Esophagus squamous epithelium (tissue), 4 donors: ENCODE results near the gene VIPR2.

Experiments used
- POLR2A ChIP-seq, 4 donors: fragments of 450-650 bp; IDR thresholded peaks; one replicate each; pipeline ENCODE4 v1.6.1; 2017; ENCODE audit warnings: antibody characterized with exemption in 4 of 4, mild to moderate bottlenecking in 4 of 4, moderate library complexity in 3 of 4
- TF ChIP-seq, protein P1 (sequence below), 6 experiments: fragments of 450-650 bp in 4 of 6; fragments of 200-600 bp in 2 of 6; sonication (generic) in 2 of 6; IDR thresholded peaks; one replicate each; pipeline ENCODE4 v1.5.1; 2016 to 2019; ENCODE audit warnings: antibody characterized with exemption in 6 of 6, mild to moderate bottlenecking in 4 of 6, moderate library complexity in 4 of 6

DNA sequence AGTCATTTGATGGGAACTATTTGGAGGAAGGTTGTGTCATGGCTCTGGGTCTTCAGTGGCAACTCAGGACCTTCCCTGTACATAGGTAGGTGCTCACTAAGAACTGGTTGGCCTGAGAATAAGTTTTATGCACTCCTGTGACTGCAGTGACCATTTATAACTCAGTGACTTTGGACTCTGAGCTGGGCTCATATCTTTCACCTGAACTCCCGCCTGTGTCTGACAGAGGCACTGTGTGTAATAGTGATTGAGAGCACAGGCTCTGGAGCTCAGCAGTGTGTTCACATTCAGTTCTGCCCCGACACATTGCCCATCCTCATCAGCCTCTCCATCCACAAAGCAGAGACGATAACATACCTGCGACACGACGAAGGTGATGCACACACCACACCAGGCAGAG, 34.6 kb upstream of the VIPR2 start:
- TF ChIP-seq, protein P1, sequence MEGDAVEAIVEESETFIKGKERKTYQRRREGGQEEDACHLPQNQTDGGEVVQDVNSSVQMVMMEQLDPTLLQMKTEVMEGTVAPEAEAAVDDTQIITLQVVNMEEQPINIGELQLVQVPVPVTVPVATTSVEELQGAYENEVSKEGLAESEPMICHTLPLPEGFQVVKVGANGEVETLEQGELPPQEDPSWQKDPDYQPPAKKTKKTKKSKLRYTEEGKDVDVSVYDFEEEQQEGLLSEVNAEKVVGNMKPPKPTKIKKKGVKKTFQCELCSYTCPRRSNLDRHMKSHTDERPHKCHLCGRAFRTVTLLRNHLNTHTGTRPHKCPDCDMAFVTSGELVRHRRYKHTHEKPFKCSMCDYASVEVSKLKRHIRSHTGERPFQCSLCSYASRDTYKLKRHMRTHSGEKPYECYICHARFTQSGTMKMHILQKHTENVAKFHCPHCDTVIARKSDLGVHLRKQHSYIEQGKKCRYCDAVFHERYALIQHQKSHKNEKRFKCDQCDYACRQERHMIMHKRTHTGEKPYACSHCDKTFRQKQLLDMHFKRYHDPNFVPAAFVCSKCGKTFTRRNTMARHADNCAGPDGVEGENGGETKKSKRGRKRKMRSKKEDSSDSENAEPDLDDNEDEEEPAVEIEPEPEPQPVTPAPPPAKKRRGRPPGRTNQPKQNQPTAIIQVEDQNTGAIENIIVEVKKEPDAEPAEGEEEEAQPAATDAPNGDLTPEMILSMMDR (IDR thresholded peaks at IDR 0.05), result no peak
- no peak for TF ChIP-seq POLR2A (IDR thresholded peaks at IDR 0.05)
